ENCODE data around the gene SIRT2.

GRCh38 chr19:38910488-38910887 is 11.1 kb upstream of the SIRT2 start:
- no peak for TF ChIP-seq CTCF (IDR thresholded peaks at IDR 0.05)
- no peak for TF ChIP-seq POLR2A (IDR thresholded peaks at IDR 0.05)
- no peak for TF ChIP-seq EP300 (IDR thresholded peaks at IDR 0.05)

Data from tibial nerve (tissue), 4 donors.